HCT116 (cell line): ENCODE results near the gene SAP130. TPM values are rescaled to one million over a fixed set of nuclear protein-coding genes. Genes with fewer than 3 reads are reported as not detected.

ENCODE experiments used
- ATAC-seq: fragments of 200-7000 bp; cut with Tn5 transposase; 2 replicates; pipeline ENCODE4 v1.9.1; 2020; ENCODE audit warnings: mild to moderate bottlenecking, moderate library complexity
- BruUV-seq: library from RNA; stranded (reverse); fragments of 400-500 nt; replicated peaks from 2 replicates; lab custom pipeline; 2021; lab: Mats Ljungman, UMichigan
- CTCF ChIA-PET: fragments of 300-600 bp; sonication (Branson Sonifier 250); formaldehyde crosslinking; loops from one replicate; lab custom pipeline; 2021; ENCODE audit warnings: antibody characterized with exemption; lab: Charles Lee
- POLR2A ChIA-PET: fragments of 300-600, 350-600 bp; sonication (Branson Sonifier 250); formaldehyde crosslinking; loops from one replicate; lab custom pipeline; 2021; ENCODE audit warnings: antibody characterized with exemption; lab: Charles Lee
- RAD21 ChIA-PET, 2 experiments: fragments of 300-600 bp; sonication (Branson Sonifier 250); formaldehyde crosslinking; loops; one replicate each; lab custom pipeline; 2023; ENCODE audit warnings: low total read pairs in 2 of 2; ENCODE audit not compliant: uncharacterized antibody in 2 of 2, unreplicated experiment in 2 of 2, low non-redundant PET in 1 of 2; lab: Charles Lee
- DNase-seq: peaks from one replicate; pipeline ENCODE4 v3.0.0-alpha.2; 2010; ENCODE audit warnings: low read depth, low spot score
- H2AFZ ChIP-seq: fragments of 200-600 bp; shearing (Covaris generic), sonication (generic); 2 replicates; pipeline ENCODE4 v1.6.1; 2017; ENCODE audit warnings: low read depth, mixed run types, mixed read lengths, antibody characterized with exemption, low read length; ENCODE audit not compliant: poor library complexity, severe bottlenecking
- H3K27ac ChIP-seq: 2 replicates; pipeline ENCODE4 v1.5.1; 2012; ENCODE audit warnings: low read depth, low read length
- H3K27me3 ChIP-seq: fragments of 200-600 bp; sonication (generic); 2 replicates; pipeline ENCODE4 v1.6.1; 2016; ENCODE audit warnings: mixed run types, low read length, mixed read lengths; ENCODE audit not compliant: insufficient read depth
- H3K36me3 ChIP-seq, 2 experiments: fragments of 200-500 bp in 1 of 2; fragments of 200-600 bp in 1 of 2; sonication (Bioruptor generic) in 1 of 2; sonication (generic) in 1 of 2; 2 replicates each; pipeline versions ENCODE4 v1.5.1 to v1.6.1; 2014 to 2016; ENCODE audit warnings: low read length in 2 of 2, inconsistent platforms in 1 of 2, mixed read lengths in 1 of 2, mixed run types in 1 of 2; ENCODE audit not compliant: insufficient read depth in 2 of 2, control insufficient read depth in 1 of 2
- H3K4me1 ChIP-seq, 2 experiments: fragments of 200-600 bp in 1 of 2; sonication (generic) in 1 of 2; 2 replicates each; pipeline versions ENCODE4 v1.5.1 to v1.6.1; 2012 to 2017; ENCODE audit warnings: low read length in 2 of 2, inconsistent platforms in 1 of 2, mild to moderate bottlenecking in 1 of 2, mixed read lengths in 1 of 2, mixed run types in 1 of 2, moderate library complexity in 1 of 2; ENCODE audit not compliant: insufficient read depth in 2 of 2, control insufficient read depth in 1 of 2
- H3K4me2 ChIP-seq: fragments of 200-600 bp; sonication (generic); 2 replicates; pipeline ENCODE4 v1.6.1; 2017; ENCODE audit warnings: mixed run types, low read length, mixed read lengths
- H3K4me3 ChIP-seq, 2 experiments: fragments of 200-600 bp in 1 of 2; sonication (generic) in 1 of 2; replicated peaks in 1 of 2; 2 replicates each; pipeline ENCODE4 v1.5.1; 2011 to 2016; ENCODE audit warnings: low read length in 2 of 2, control low read depth in 1 of 2, low read depth in 1 of 2, mild to moderate bottlenecking in 1 of 2, mixed read lengths in 1 of 2, mixed run types in 1 of 2
- H3K79me2 ChIP-seq: fragments of 200-600 bp; sonication (generic); 2 replicates; pipeline ENCODE4 v1.6.1; 2017; ENCODE audit warnings: mild to moderate bottlenecking, mixed run types, low read length, moderate library complexity, mixed read lengths; ENCODE audit not compliant: insufficient read depth
- H3K9ac ChIP-seq: fragments of 200-600 bp; sonication (generic); 2 replicates; pipeline ENCODE4 v1.6.1; 2016; ENCODE audit warnings: low read length, mixed read lengths
- H3K9me2 ChIP-seq: fragments of 200-600 bp; sonication (generic), shearing (Covaris generic); 2 replicates; pipeline ENCODE4 v1.6.1; 2017; ENCODE audit warnings: mixed run types, mild to moderate bottlenecking, moderate library complexity; ENCODE audit not compliant: insufficient read depth
- H3K9me3 ChIP-seq, 2 experiments: fragments of 200-500 bp in 1 of 2; fragments of 200-600 bp in 1 of 2; sonication (Bioruptor generic) in 1 of 2; sonication (generic) in 1 of 2; 2 replicates each; pipeline ENCODE4 v1.6.1; 2014 to 2017; ENCODE audit warnings: low read length in 2 of 2, mixed read lengths in 2 of 2, inconsistent platforms in 1 of 2, low read depth in 1 of 2, mild to moderate bottlenecking in 1 of 2, mixed run types in 1 of 2, moderate library complexity in 1 of 2; ENCODE audit not compliant: control insufficient read depth in 1 of 2, insufficient read depth in 1 of 2
- H4K20me1 ChIP-seq: fragments of 200-600 bp; sonication (generic), shearing (Covaris generic); 2 replicates; pipeline ENCODE4 v1.6.1; 2017; ENCODE audit warnings: mixed run types, mild to moderate bottlenecking, moderate library complexity; ENCODE audit not compliant: insufficient read depth
- ELF1 ChIP-seq: IDR thresholded peaks from 2 replicates; pipeline ENCODE4 v1.6.1; 2012; ENCODE audit warnings: low read depth, borderline replicate concordance
- EZH2phosphoT487 ChIP-seq: fragments of 200-600 bp; IDR thresholded peaks from 2 replicates; pipeline ENCODE4 v1.6.1; 2018; ENCODE audit warnings: antibody characterized with exemption, borderline replicate concordance
- FOSL1 ChIP-seq: IDR thresholded peaks from 2 replicates; pipeline ENCODE4 v1.6.1; 2012; ENCODE audit warnings: low read depth
- JUND ChIP-seq: IDR thresholded peaks from 2 replicates; pipeline ENCODE4 v1.6.1; 2012
- POLR2AphosphoS5 ChIP-seq: IDR thresholded peaks from 2 replicates; pipeline ENCODE4 v1.6.1; 2011; ENCODE audit warnings: mild to moderate bottlenecking, low read depth, low read length, moderate library complexity
- TCF7L2 ChIP-seq: IDR thresholded peaks from 2 replicates; pipeline ENCODE4 v1.7.0; 2011; ENCODE audit warnings: borderline replicate concordance, inconsistent platforms; ENCODE audit not compliant: insufficient read depth, insufficient read length; ENCODE audit errors: extremely low read depth
- ZNF274 ChIP-seq: fragments of 200-500 bp; sonication (Bioruptor generic); IDR thresholded peaks from 2 replicates; pipeline ENCODE4 v1.6.1; 2014; ENCODE audit warnings: mild to moderate bottlenecking, low read depth, low read length, inconsistent platforms
- intact Hi-C: fragments of 100-400 bp; cut with micrococcal nuclease; formaldehyde crosslinking; loops from 2 replicates; pipeline ENCODE4 v1.10.0; 2022
- total RNA-seq: library from RNA; stranded (reverse); gene quantifications from one replicate; pipeline ENCODE4 v1.2.1, GENCODE V29; 2021; ENCODE audit not compliant: unreplicated experiment
- TF ChIP-seq, protein P1 (sequence below), 3 experiments: fragments of 200-600 bp in 1 of 3; sonication (generic) in 1 of 3; IDR thresholded peaks in 2 of 3; conservative IDR thresholded peaks in 1 of 3; 2 replicates each; pipeline ENCODE4 v1.5.1; 2012 to 2017; ENCODE audit warnings: low read depth in 2 of 3, low read length in 2 of 3, antibody characterized with exemption in 1 of 3, borderline replicate concordance in 1 of 3, control low read depth in 1 of 3, mild to moderate bottlenecking in 1 of 3, mixed read lengths in 1 of 3, mixed run types in 1 of 3, moderate library complexity in 1 of 3; ENCODE audit not compliant: insufficient read depth in 1 of 3
- TF ChIP-seq, protein P2 (sequence below): IDR thresholded peaks from 2 replicates; pipeline ENCODE4 v1.6.1; 2012
- TF ChIP-seq, protein P3 (sequence below): IDR thresholded peaks from 2 replicates; pipeline ENCODE4 v1.6.1; 2012; ENCODE audit warnings: low read depth
- TF ChIP-seq, protein P4 (sequence below): IDR thresholded peaks from 2 replicates; pipeline ENCODE4 v1.6.1; 2012

Gene SAP130
- total RNA-seq, 1 experiment from 2014 or later, result 29.5 TPM

DNA sequence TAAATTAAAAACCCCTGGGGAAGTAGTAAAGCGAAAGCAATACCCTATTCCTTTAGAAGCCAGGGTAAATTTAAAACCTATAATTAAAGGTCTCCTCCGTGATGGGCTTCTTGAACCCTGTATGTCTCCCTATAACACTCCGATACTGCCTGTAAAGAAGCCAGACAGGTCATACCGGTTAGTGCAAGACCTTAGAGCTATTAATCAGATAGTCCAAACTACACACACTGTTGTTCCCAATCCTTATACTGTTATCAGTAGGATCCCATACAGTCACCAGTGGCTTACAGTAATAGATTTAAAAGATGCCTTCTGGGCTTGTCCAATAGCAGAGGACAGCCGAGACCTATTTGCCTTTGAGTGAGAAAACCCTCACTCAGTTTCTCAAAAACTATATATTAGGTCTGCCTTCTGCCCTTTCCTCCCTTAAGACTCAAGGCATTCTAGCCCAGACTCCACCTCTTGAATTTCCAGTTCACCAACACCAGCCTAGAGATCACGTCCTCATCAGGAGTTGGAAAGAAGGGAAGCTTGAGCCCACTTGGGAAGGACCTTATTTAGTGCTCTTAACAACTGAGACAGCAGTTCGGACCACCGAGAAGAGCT lies 12.4 kb upstream of the SAP130 start:
- BruUV-seq, result no TSS peak

DNA sequence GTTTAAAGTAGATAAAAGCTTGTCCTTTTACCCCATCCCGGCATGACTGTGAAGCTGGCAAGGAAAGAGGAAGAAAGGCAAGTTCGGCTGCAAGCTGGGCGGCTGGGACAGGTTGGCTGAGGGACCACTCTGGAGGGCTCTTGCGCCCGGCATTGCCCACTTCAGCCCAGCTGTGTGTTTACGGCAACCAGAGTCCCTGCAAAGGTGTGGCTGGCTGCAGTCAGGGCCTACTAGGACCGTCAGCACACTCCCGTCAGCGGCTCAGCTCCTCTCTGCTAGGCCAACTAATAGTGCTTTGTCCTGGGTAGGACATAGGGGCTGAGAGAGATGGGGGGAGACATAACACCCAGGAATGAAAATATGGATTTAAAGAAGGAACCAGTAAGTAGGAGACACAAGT lies 11.7 kb upstream of the SAP130 start:
- H2AFZ ChIP-seq, result no peak overlapping the region
- no peak overlapping the region for H3K4me3 ChIP-seq
- H3K9me2 ChIP-seq, result no peaks in the 10 kb centered on the region
- ATAC-seq (no peak), DNase-seq (no peak)
- ChIA-PET RAD21 (no interaction called here), POLR2A (no interaction called here), CTCF (no interaction called here)
- no peaks in the 10 kb centered on the region for H3K4me1 ChIP-seq
- H3K36me3 ChIP-seq, result no peaks in the 10 kb centered on the region
- H3K9ac ChIP-seq, result no peak overlapping the region
- H3K9me3 ChIP-seq, result peaks cover 24 to 34% of the 10 kb centered on the region in 2 experiments; a peak in 3 of 4 replicates
- no peak overlapping the region for H3K27ac ChIP-seq
- H4K20me1 ChIP-seq, result no peaks in the 10 kb centered on the region
- intact Hi-C loops, result no loop called here
- H3K79me2 ChIP-seq, result no peaks in the 10 kb centered on the region
- BruUV-seq, result no TSS peak
- H3K4me2 ChIP-seq, result no peak overlapping the region
- no peaks in the 10 kb centered on the region for H3K27me3 ChIP-seq
- TF ChIP-seq, protein P1, sequence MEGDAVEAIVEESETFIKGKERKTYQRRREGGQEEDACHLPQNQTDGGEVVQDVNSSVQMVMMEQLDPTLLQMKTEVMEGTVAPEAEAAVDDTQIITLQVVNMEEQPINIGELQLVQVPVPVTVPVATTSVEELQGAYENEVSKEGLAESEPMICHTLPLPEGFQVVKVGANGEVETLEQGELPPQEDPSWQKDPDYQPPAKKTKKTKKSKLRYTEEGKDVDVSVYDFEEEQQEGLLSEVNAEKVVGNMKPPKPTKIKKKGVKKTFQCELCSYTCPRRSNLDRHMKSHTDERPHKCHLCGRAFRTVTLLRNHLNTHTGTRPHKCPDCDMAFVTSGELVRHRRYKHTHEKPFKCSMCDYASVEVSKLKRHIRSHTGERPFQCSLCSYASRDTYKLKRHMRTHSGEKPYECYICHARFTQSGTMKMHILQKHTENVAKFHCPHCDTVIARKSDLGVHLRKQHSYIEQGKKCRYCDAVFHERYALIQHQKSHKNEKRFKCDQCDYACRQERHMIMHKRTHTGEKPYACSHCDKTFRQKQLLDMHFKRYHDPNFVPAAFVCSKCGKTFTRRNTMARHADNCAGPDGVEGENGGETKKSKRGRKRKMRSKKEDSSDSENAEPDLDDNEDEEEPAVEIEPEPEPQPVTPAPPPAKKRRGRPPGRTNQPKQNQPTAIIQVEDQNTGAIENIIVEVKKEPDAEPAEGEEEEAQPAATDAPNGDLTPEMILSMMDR (IDR thresholded peaks at IDR 0.05 in 2 of 3, conservative IDR thresholded peaks at IDR 0.05 in 1 of 3; ENCODE audit: borderline replicate concordance in 1 of 3, insufficient read depth in 1 of 3, low read depth in 2 of 3, low read length in 2 of 3), result no peak
- no peak for TF ChIP-seq ELF1
- TF ChIP-seq, protein P2, sequence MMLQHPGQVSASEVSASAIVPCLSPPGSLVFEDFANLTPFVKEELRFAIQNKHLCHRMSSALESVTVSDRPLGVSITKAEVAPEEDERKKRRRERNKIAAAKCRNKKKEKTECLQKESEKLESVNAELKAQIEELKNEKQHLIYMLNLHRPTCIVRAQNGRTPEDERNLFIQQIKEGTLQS, result no peak
- TF ChIP-seq, protein P3, sequence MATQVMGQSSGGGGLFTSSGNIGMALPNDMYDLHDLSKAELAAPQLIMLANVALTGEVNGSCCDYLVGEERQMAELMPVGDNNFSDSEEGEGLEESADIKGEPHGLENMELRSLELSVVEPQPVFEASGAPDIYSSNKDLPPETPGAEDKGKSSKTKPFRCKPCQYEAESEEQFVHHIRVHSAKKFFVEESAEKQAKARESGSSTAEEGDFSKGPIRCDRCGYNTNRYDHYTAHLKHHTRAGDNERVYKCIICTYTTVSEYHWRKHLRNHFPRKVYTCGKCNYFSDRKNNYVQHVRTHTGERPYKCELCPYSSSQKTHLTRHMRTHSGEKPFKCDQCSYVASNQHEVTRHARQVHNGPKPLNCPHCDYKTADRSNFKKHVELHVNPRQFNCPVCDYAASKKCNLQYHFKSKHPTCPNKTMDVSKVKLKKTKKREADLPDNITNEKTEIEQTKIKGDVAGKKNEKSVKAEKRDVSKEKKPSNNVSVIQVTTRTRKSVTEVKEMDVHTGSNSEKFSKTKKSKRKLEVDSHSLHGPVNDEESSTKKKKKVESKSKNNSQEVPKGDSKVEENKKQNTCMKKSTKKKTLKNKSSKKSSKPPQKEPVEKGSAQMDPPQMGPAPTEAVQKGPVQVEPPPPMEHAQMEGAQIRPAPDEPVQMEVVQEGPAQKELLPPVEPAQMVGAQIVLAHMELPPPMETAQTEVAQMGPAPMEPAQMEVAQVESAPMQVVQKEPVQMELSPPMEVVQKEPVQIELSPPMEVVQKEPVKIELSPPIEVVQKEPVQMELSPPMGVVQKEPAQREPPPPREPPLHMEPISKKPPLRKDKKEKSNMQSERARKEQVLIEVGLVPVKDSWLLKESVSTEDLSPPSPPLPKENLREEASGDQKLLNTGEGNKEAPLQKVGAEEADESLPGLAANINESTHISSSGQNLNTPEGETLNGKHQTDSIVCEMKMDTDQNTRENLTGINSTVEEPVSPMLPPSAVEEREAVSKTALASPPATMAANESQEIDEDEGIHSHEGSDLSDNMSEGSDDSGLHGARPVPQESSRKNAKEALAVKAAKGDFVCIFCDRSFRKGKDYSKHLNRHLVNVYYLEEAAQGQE, result no peak
- TF ChIP-seq EZH2phosphoT487, result no peak
- no peak for TF ChIP-seq ZNF274
- TF ChIP-seq, protein P4, sequence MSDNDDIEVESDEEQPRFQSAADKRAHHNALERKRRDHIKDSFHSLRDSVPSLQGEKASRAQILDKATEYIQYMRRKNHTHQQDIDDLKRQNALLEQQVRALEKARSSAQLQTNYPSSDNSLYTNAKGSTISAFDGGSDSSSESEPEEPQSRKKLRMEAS, result no peak

More for the DNA sequence above, 12.4 kb upstream of the SAP130 start:
- no peaks in the 10 kb centered on the region for H3K4me1 ChIP-seq
- H3K27me3 ChIP-seq, result no peaks in the 10 kb centered on the region
- no peak for DNase-seq
- H3K9ac ChIP-seq, result no peak overlapping the region
- TF ChIP-seq FOSL1 (no peak), JUND (no peak), ELF1 (no peak), POLR2AphosphoS5 (no peak), TCF7L2 (no peak), ZNF274 (no peak)
- TF ChIP-seq, protein P4, result no peak
- no peak overlapping the region for H3K4me3 ChIP-seq
- H4K20me1 ChIP-seq, result no peaks in the 10 kb centered on the region
- intact Hi-C loops, result no loop called here
- H3K27ac ChIP-seq, result no peak overlapping the region
- H3K79me2 ChIP-seq, result no peaks in the 10 kb centered on the region
- H2AFZ ChIP-seq, result no peak overlapping the region
- CTCF ChIA-PET, result no interaction called here
- H3K4me2 ChIP-seq, result no peak overlapping the region
- peaks cover 24 to 34% of the 10 kb centered on the region in 2 experiments; a peak in 3 of 4 replicates for H3K9me3 ChIP-seq
- no peak for ATAC-seq
- no peaks in the 10 kb centered on the region for H3K9me2 ChIP-seq
- POLR2A ChIA-PET, result no interaction called here
- RAD21 ChIA-PET, result no interaction called here
- no peaks in the 10 kb centered on the region for H3K36me3 ChIP-seq
